ENCODE measurements around the gene HES4. TPM values are rescaled to one million over a fixed set of nuclear protein-coding genes. Genes with fewer than 3 reads are reported as not detected.

The HES4 gene
- total and polyA plus RNA-seq, 2 of the 13 experiments (the other 11 are each of a cell fraction or from before 2014, with no cell fraction given) = 8.8 to 10.6 TPM

GRCh38 chr1:1000357-1001056 lies 610 bp upstream of the HES4 start (continued):
- TF ChIP-seq GABPA (IDR thresholded peaks at IDR 0.05; ENCODE audit: low read depth, low read length) (no peak), GABPA (CRISPR knock-in tag; IDR thresholded peaks at IDR 0.05; ENCODE audit: low read depth) (peak; percentile 48; the same call in 1 of the 2 replicates), ZNF232 (CRISPR knock-in tag; IDR thresholded peaks at IDR 0.05; ENCODE audit: borderline replicate concordance) (peak; percentile 75; the same call in 1 of the 2 replicates), RBFOX2 (IDR thresholded peaks at IDR 0.05; ENCODE audit: low read depth, low read length) (peak; percentile 91), ZNF17 (CRISPR knock-in tag; IDR thresholded peaks at IDR 0.05) (no peak), GZF1 (CRISPR knock-in tag; IDR thresholded peaks at IDR 0.05) (0 out of 2 replicates have a peak, but pooled peaks have one; percentile 31), MTA1 (CRISPR knock-in tag; IDR thresholded peaks at IDR 0.05; ENCODE audit: borderline replicate concordance) (peak; percentile 97), ARID5B (CRISPR knock-in tag; IDR thresholded peaks at IDR 0.05) (peak; percentile 71), ETS1 (CRISPR knock-in tag; IDR thresholded peaks at IDR 0.05) (no peak), ATF5 (CRISPR knock-in tag; IDR thresholded peaks at IDR 0.05; ENCODE audit: low read depth) (peak; percentile 61; the same call in 1 of the 2 replicates), THAP11 (CRISPR knock-in tag; IDR thresholded peaks at IDR 0.05) (peak; percentile 73), ZKSCAN8 (CRISPR knock-in tag; IDR thresholded peaks at IDR 0.05; ENCODE audit: borderline replicate concordance) (no peak; the same call in 1 of the 2 replicates), KLF13 (CRISPR knock-in tag; IDR thresholded peaks at IDR 0.05) (peak; percentile 32; the same call in 1 of the 2 replicates), ZNF530 (CRISPR knock-in tag; IDR thresholded peaks at IDR 0.05; ENCODE audit: low read depth) (no peak), ZNF772 (CRISPR knock-in tag; IDR thresholded peaks at IDR 0.05) (peak; percentile 74; the same call in 1 of the 2 replicates), PRPF4 (IDR thresholded peaks at IDR 0.05; ENCODE audit: low read depth, low read length, poor library complexity, severe bottlenecking) (no peak), KMT2B (CRISPR knock-in tag; IDR thresholded peaks at IDR 0.05) (peak; percentile 61; the same call in 1 of the 2 replicates), ZGPAT (CRISPR knock-in tag; IDR thresholded peaks at IDR 0.05) (peak; percentile 97), DDIT3 (CRISPR knock-in tag; IDR thresholded peaks at IDR 0.05) (no peak), ZNF432 (CRISPR knock-in tag; IDR thresholded peaks at IDR 0.05; ENCODE audit: borderline replicate concordance) (no peak), CBX2 (IDR thresholded peaks at IDR 0.05; ENCODE audit: low read depth, low read length) (no peak), CBX2 (CRISPR knock-in tag; IDR thresholded peaks at IDR 0.05; ENCODE audit: low read depth) (peak; percentile 50; the same call in 1 of the 2 replicates), CHCHD3 (CRISPR knock-in tag; IDR thresholded peaks at IDR 0.05) (peak; percentile 80; the same call in 1 of the 2 replicates)

Data from HepG2 (cell line).